Fibroblast of mammary gland (primary cell): ENCODE measurements around the gene SLC9A2.

ENCODE experiments used
- DNase-seq: peaks from one replicate; pipeline ENCODE4 v3.0.0-alpha.2; 2010; ENCODE audit warnings: low read depth
- H3K4me3 ChIP-seq: 2 replicates; pipeline ENCODE4 v1.5.1; 2011; ENCODE audit warnings: low read depth, mild to moderate bottlenecking, low read length, moderate library complexity; ENCODE audit not compliant: control insufficient read depth
- TF ChIP-seq, protein P1 (sequence below): conservative IDR thresholded peaks from 2 replicates; pipeline ENCODE4 v1.5.1; 2011; ENCODE audit warnings: low read depth, low read length, inconsistent platforms; ENCODE audit not compliant: control insufficient read depth, insufficient read depth

SLC9A2 gene

DNA sequence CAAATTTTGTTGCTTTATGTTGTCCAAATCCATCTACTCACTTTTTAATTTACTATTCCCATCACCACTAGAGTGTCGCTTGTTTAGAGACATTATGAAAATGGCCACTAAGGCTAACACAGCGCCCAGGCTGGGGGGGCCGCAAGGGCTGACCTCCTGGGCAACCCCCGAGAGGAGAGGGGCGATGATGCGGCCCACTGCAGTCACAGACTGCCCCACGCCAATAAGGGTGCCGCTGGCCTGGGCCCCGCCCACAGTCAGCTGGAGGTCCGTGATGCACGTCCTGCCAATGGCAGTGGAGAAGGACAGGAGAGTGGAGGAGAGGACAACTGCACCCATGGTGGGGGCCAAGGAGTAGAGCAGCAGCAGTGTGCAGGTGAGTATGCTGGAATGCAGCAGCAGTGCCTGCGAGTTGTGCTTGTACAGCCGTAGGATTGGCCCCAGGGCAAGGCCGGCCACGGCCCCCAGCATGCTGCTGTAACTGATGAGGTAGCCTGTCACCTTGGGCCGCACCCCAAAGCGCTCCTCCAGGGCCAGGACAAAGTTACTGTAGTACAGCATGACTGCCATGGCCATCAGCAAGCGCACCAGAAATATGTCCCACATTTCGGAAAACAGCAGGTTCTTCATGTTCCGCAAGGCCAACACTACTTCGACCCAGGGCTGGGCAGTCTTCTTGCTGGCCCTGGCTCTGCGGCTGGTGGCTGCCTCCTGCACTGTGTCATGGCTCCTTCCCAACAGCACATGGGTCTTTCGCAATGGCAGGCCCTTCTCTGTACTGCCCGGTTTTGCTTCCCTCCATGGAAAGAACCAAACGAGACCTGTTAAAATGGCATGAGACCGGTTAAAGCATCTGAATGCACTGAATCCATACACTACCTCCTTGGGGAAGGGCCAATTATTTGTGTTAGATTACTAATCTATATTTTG lies 99.3 kb downstream of the SLC9A2 start:
- DNase-seq: no peak
- TF ChIP-seq, protein P1, sequence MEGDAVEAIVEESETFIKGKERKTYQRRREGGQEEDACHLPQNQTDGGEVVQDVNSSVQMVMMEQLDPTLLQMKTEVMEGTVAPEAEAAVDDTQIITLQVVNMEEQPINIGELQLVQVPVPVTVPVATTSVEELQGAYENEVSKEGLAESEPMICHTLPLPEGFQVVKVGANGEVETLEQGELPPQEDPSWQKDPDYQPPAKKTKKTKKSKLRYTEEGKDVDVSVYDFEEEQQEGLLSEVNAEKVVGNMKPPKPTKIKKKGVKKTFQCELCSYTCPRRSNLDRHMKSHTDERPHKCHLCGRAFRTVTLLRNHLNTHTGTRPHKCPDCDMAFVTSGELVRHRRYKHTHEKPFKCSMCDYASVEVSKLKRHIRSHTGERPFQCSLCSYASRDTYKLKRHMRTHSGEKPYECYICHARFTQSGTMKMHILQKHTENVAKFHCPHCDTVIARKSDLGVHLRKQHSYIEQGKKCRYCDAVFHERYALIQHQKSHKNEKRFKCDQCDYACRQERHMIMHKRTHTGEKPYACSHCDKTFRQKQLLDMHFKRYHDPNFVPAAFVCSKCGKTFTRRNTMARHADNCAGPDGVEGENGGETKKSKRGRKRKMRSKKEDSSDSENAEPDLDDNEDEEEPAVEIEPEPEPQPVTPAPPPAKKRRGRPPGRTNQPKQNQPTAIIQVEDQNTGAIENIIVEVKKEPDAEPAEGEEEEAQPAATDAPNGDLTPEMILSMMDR: no peak
- no peak overlapping the region for H3K4me3 ChIP-seq

DNA sequence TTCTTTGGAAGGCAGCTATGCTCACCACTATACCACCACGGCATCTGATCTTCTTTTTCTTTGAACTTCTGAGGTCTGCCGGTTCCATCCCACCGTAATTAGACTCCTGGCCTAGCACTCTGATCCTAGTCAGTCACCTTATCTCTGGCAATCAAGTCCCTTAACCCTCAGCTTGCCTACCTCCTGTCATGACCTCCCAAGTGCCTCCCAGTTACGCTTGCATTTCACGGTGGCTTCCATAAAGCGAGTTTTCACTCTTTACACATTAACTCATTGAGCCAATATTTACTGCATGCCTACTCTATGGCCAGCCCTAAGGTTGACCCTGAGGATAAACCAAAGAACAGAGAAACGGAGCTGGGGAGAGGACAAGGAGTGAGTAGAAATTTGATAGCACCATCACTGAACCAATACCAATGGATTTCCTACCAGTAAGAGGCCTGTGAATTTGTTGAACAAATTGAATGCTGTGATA lies 104.7 kb downstream of the SLC9A2 start:
- no peak for DNase-seq
- TF ChIP-seq, protein P1: no peak

DNA sequence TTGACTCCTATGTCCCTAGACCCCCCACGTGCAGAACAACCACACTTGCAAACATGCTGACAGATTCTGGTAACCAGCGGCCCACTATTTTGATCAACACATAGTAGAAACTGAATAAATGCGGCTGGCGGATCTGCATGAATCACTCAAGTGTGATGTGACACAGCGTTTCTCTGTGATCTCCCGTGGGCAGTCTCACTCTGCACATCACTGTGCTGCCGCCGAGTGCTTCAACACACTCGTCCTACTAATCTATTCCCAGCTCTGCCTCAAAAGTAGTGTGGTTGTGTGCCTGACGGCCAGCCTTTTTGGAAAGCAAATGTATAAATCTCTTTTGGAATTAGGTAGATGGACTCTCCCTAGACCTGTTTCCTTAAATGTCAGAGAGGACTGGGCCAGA lies 105.2 kb downstream of the SLC9A2 start:
- TF ChIP-seq, protein P1: no peak
- no peak overlapping the region for H3K4me3 ChIP-seq
- DNase-seq: no peak

More for the DNA sequence above, 104.7 kb downstream of the SLC9A2 start:
- H3K4me3 ChIP-seq: no peak overlapping the region

DNA sequence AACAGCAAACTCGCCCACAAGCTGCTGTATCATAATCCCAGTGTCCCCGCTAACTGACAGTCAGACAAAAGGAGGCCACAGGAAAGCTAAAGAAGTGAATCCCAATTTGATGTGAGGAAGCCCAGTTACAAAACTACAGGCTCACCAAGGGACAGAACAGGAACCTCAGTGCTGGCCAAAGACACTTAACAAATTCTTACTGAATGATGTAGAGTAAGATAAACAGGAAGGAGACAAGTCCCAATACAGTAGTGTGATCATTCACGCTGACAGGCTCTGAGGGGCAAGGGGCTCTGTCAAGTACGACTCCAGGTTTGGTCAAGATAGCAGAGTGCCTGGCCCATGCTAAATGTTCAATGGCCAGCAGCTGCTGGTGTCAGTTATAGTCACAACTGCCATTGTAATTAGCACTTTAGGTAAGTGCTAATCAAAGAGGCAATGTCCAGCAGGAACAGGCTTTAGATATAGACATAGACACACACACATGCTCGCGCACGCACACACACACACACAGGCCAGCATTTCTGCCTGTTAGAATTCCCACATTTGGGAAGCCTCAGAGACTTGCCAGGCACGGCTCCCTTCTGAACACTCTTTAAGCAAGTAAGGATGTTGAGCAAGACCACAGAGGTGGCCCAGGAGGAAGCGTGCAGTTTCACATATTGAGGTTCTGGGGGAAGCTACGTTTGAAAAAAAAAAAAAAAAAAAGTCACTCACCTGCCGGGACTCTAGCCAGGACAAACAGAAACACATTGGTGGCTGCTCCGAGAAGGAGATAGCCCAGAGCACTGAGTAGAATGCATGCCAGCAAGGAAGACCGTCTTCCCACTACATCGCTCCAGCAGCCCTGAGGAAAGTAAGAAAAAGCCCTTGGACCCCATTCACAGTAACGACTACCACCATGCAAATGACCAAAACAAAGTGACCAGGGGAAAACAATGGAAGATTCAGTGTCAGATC lies 107.1 kb downstream of the SLC9A2 start:
- H3K4me3 ChIP-seq: no peak overlapping the region
- TF ChIP-seq, protein P1: no peak
- DNase-seq: no peak

DNA sequence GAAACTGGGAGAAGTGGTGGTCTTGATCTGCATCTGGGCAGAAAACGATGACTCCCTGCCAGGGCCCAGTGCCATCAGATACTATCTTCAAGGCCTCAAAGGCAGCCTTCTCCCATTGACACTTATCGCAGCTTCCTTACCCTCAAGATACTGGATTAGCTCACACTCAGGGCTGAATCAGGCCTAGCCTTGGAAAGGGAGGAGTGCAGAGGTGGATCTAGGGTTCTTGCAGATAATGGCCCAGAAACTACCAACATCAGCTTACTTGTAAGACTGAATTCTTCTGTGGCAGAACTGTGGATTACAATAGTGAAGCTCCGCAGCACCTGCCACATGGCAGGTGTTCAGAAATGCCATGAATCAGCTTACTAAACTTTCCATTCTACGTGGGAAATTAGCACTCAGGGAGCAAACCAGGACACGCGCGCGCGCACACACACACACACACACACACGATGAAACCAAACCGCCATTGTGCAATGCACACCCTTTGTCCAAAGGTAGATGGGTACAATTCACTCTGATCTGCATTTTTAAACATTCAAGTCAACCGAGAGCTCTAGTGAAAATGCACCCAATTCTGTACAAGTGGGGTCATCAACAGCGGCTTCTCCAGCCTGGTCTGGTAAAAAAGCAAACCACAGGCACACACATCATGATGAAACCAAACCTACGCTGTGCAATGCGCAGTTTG lies 116.2 kb downstream of the SLC9A2 start:
- TF ChIP-seq, protein P1: no peak
- peak; percentile 21 for DNase-seq
- peak overlapping the region; percentile 83 for H3K4me3 ChIP-seq

DNA sequence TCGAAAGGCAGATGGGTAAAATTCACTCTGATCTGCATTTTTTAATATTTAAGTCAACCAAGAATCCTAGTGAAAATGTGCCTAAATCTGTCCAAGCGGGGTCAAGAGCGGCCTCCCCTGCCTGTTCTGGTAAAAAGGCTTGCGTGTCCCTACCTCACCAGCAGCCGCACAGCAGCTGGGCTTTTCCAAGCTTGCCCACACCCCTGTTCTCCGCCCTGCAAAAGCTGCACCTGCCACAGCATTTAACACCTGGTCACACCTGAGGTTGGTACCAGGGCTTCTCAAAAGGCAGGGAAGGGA lies 116.7 kb downstream of the SLC9A2 start:
- no peak for DNase-seq
- TF ChIP-seq, protein P1: no peak
- H3K4me3 ChIP-seq: peak overlapping the region; percentile 83
